OCI-LY3 (cell line): ENCODE results near the gene CNOT3.
"Not testable (repeated sequence)": the region's sequence is repeated elsewhere in the genome, so short reads cannot be mapped to it uniquely, and the experiment has no call there.

ENCODE experiments used
- H2AFZ ChIP-seq: fragments of 200-600, 300-600 bp; shearing (Covaris generic); 2 replicates; pipeline ENCODE4 v1.6.0; 2014; ENCODE audit warnings: antibody characterized with exemption, low read depth, low read length
- H3K27ac ChIP-seq: fragments of 200-600, 300-600 bp; sonication (generic); 2 replicates; pipeline ENCODE4 v1.5.1; 2014; ENCODE audit warnings: mild to moderate bottlenecking, low read length, moderate library complexity, mixed read lengths
- H3K27me3 ChIP-seq: fragments of 200-600, 300-600 bp; sonication (generic); 2 replicates; pipeline ENCODE4 v1.6.1; 2014; ENCODE audit warnings: low read depth, low read length, mixed read lengths
- H3K36me3 ChIP-seq: fragments of 200-600, 300-600 bp; sonication (generic); replicated peaks from 2 replicates; pipeline ENCODE3; 2014; ENCODE audit warnings: low read depth, low read length, mixed read lengths
- H3K4me1 ChIP-seq: fragments of 300-600, 200-600 bp; sonication (generic); 2 replicates; pipeline ENCODE4 v1.6.1; 2014; ENCODE audit warnings: low read length, mixed read lengths
- H3K4me2 ChIP-seq: fragments of 200-600, 300-600 bp; sonication (generic); 2 replicates; pipeline ENCODE4 v1.6.1; 2014; ENCODE audit warnings: low read length, mixed read lengths
- H3K4me3 ChIP-seq: fragments of 300-600, 200-600 bp; sonication (generic); 2 replicates; pipeline ENCODE4 v1.5.1; 2014; ENCODE audit warnings: antibody characterized with exemption, mild to moderate bottlenecking, low read length, moderate library complexity
- H3K79me2 ChIP-seq: fragments of 300-600, 200-600 bp; shearing (Covaris generic); 2 replicates; pipeline ENCODE4 v1.6.1; 2014; ENCODE audit warnings: mild to moderate bottlenecking, low read length, mixed read lengths
- H3K9ac ChIP-seq: fragments of 300-600, 200-600 bp; shearing (Covaris generic); 2 replicates; pipeline ENCODE4 v1.6.0; 2014; ENCODE audit warnings: mild to moderate bottlenecking, low read length, moderate library complexity
- H3K9me3 ChIP-seq: fragments of 200-600, 300-600 bp; shearing (Covaris generic); 2 replicates; pipeline ENCODE4 v1.6.1; 2014; ENCODE audit warnings: low read length, mixed read lengths; ENCODE audit not compliant: insufficient read depth
- H4K20me1 ChIP-seq: fragments of 200-600, 300-600 bp; sonication (generic); 2 replicates; pipeline ENCODE4 v1.6.1; 2016; ENCODE audit warnings: low read length, mixed read lengths; ENCODE audit not compliant: insufficient read depth
- EZH2phosphoT487 ChIP-seq: fragments of 200-600 bp; shearing (Covaris generic); IDR thresholded peaks from 2 replicates; pipeline ENCODE4 v1.6.1; 2018; ENCODE audit warnings: antibody characterized with exemption, mixed run types, low read depth
- TF ChIP-seq, protein P1 (sequence below): fragments of 200-600, 300-600 bp; sonication (generic); IDR thresholded peaks from 2 replicates; pipeline ENCODE4 v1.5.1; 2014; ENCODE audit warnings: antibody characterized with exemption, low read length, low read depth

Gene CNOT3

DNA sequence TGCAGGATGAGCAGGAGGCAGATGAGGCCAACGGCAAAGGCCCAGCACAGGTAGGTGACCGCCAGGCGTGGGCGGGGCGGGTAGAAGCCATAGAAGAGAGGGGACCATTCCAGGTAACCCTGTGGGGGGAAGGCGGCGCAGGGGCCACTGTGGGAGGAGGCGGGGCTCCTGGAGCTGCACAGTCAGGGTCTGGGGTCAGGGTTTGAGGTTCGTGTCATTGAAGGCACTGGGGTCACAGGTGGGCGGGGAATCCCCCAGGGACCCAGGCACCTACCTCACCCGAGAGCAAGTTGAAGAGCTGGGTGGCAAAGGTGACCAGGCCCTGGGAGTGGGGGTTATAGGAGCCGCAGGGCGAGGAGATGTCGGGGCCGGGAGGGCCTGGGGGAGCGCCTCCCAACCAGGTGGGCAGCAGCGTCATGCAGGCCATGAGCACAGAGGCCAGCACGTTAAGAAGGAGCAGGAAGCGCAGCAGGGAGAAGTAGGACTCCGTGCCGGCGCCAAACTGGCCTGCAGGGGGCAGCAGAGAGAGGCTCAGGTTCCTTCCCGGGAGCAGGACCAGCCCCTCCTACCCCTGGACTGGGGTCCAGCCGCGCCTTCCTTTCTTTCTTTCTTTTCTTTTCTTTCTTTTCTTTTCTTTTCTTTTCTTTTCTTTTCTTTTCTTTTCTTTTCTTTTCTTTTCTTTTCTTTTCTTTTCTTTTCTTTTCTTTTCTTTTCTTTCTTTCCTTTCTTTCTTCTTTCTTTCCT lies 30.8 kb downstream of the CNOT3 start:
- H3K9me3 ChIP-seq = no peaks in the 10 kb centered on the region
- H3K4me3 ChIP-seq = peak overlapping the region; percentile 60
- peak overlapping the region; percentile 53; the same call in 1 of the 2 replicates for H2AFZ ChIP-seq
- peak overlapping the region; percentile 20; the same call in 1 of the 2 replicates for H3K9ac ChIP-seq
- no peaks in the 10 kb centered on the region for H3K79me2 ChIP-seq
- peak overlapping the region; percentile 72 for H3K4me2 ChIP-seq
- no peak for TF ChIP-seq EZH2phosphoT487
- TF ChIP-seq, protein P1, sequence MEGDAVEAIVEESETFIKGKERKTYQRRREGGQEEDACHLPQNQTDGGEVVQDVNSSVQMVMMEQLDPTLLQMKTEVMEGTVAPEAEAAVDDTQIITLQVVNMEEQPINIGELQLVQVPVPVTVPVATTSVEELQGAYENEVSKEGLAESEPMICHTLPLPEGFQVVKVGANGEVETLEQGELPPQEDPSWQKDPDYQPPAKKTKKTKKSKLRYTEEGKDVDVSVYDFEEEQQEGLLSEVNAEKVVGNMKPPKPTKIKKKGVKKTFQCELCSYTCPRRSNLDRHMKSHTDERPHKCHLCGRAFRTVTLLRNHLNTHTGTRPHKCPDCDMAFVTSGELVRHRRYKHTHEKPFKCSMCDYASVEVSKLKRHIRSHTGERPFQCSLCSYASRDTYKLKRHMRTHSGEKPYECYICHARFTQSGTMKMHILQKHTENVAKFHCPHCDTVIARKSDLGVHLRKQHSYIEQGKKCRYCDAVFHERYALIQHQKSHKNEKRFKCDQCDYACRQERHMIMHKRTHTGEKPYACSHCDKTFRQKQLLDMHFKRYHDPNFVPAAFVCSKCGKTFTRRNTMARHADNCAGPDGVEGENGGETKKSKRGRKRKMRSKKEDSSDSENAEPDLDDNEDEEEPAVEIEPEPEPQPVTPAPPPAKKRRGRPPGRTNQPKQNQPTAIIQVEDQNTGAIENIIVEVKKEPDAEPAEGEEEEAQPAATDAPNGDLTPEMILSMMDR = peak; percentile 81
- H3K27ac ChIP-seq = no peak overlapping the region
- no peaks in the 10 kb centered on the region for H3K27me3 ChIP-seq
- no peaks in the 10 kb centered on the region for H4K20me1 ChIP-seq
- H3K36me3 ChIP-seq = no peaks in the 10 kb centered on the region
- H3K4me1 ChIP-seq = peaks cover 7% of the 10 kb centered on the region; the same call in 1 of the 2 replicates

DNA sequence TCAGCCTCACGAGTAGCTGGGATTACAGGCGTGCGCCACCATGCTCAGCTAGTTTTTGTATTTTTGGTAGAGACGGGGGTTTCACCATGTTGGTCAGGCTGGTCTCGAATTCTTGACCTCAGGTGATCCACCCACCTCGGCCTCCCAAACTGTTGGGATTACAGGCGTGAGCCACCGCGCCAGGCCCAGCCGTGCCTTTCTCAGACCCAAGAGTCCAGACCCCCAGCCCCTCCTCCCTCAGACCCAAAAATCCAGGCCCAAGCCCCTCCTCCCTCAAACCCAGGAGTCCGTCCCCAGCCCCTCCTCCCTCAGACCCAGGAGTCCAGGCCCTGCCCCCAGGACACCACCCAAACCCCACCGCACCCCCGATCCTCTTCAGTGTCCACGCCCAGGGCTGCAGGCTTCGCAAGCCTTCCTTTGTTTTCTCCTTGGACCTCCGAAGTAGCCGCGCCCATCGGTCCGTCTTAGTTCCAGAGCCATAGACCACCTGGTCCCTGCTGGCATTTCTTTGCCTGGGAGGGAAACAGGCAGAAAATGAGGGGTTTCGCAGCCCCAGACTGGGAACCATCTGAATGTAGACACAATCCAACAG lies 31.7 kb downstream of the CNOT3 start:
- H3K4me2 ChIP-seq = no peak overlapping the region
- no peaks in the 10 kb centered on the region for H4K20me1 ChIP-seq
- H3K9ac ChIP-seq = no peak overlapping the region
- no peak overlapping the region for H3K4me3 ChIP-seq
- H3K36me3 ChIP-seq = no peaks in the 10 kb centered on the region
- H2AFZ ChIP-seq = no peak overlapping the region
- peaks cover 7% of the 10 kb centered on the region; the same call in 1 of the 2 replicates for H3K4me1 ChIP-seq
- H3K79me2 ChIP-seq = no peaks in the 10 kb centered on the region
- TF ChIP-seq, protein P1 = no peak
- TF ChIP-seq EZH2phosphoT487 = no peak
- H3K27me3 ChIP-seq = no peaks in the 10 kb centered on the region
- H3K9me3 ChIP-seq = no peaks in the 10 kb centered on the region
- H3K27ac ChIP-seq = no peak overlapping the region

DNA sequence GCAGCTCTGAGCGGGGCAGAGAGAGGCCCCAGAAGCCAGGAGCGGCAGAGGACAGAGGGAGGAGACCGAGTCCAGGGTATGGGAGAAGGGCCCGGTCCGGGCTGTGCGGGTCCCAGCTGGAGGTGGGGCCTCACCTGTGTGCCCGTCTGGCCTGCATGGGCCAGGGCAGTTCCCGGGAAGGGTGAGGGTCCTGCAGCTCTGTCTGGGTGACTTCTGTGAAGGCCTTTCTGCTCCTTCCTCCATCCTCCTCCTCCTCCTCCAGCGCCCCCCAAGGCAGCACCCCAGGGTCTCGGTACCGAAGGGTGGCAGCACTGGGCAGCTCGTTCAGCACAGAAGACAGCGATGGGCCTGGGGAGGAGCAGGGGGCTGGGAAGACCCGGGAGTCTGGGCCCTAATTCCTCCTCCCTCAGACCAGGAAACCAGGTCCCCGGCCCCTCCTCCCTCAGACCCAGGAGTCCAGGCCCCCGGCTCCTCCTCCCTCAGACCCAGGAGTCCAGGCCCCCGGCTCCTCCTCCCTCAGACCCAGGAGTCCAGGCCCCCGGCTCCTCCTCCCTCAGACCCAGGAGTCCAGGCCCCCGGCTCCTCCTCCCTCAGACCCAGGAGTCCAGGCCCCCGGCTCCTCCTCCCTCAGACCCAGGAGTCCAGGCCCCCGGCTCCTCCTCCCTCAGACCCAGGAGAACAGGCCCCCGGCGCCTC lies 34.3 kb downstream of the CNOT3 start:
- not testable (repeated sequence) for H3K27ac ChIP-seq, H3K9me3 ChIP-seq, H2AFZ ChIP-seq, H3K4me1 ChIP-seq, H4K20me1 ChIP-seq, H3K4me2 ChIP-seq, H3K27me3 ChIP-seq, H3K36me3 ChIP-seq, H3K79me2 ChIP-seq, H3K4me3 ChIP-seq, H3K9ac ChIP-seq

DNA sequence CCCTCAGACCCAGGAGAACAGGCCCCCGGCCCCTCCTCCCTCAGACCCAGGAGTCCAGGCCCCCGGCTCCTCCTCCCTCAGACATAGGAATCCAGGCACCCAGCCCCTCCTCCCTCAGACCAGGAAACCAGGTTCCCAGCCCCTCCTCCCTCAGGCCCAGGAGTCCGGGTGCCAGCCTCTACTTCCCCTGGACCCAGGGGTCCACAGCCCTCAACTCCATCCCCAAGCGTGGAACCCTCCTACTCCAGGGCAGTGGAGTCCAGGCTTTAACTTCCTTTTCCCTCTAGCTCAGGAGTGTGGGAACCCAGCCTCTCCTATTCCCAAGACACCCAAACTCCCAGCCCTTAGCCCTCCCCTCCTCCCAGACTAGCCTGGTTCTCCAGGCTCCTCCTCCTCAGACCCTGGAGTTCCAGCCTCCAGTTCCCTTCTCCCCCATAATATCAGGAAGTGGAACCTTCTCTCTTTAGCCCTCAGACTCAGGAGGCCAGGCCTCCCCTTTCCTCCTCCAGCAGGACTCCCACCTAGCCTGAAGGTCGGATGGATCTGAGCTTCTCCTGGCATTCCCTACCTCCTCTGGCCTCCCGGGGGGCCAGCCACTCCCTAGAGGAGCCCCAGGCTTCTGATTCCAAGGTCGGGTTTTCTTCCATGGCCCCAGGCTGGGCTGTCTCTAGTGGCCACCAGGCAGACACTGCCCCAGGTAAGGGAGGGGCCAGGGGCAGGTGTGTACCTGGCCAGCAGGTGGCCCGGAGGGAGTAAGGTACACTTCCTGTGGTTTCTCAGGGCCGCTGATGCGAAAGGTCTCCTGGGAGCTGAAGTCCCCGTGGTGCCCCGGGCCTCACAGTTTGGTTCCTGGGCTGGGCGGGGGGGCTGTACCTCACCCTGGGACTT lies 35.2 kb downstream of the CNOT3 start, which contains the start of gene TMC4:
Gene TMC4, minus strand, starts transcription at position 690 of the 888 bp plus-strand sequence. Its CDS starts 43 bp downstream, at position 647.
- Histone ChIP-seq H3K9me3 (no peaks in the 10 kb centered on the region), H3K4me2 (no peak within 1 kb of the TSS), H3K36me3 (no peaks in the 10 kb centered on the region), H2AFZ (no peak within 1 kb of the TSS), H3K4me1 (peaks cover 7% of the 10 kb centered on the region; the same call in 1 of the 2 replicates), H3K27ac (no peak within 1 kb of the TSS), H3K4me3 (no peak within 1 kb of the TSS), H3K79me2 (no peaks in the 10 kb centered on the region), H3K9ac (no peak within 1 kb of the TSS), H3K27me3 (no peaks in the 10 kb centered on the region), H4K20me1 (no peaks in the 10 kb centered on the region)
- TF ChIP-seq, protein P1 = no peak
- no peak for TF ChIP-seq EZH2phosphoT487
